Measurements from ENCODE around the gene ABLIM2. TPM values are rescaled to one million over a fixed set of nuclear protein-coding genes. Genes with fewer than 3 reads are reported as not detected.
A peak's percentile ranks its signal among the peaks of the same experiment; 100 is the strongest.

The ABLIM2 gene
- polyA plus RNA-seq, 3 donors, result 0.21 TPM; not detected in 2

GRCh38 chr4:8195841-8196458, 37.3 kb upstream of the ABLIM2 start:
- Mint-ChIP-seq H3K4me3 (peak overlapping the region in 1 of 2 donors; percentile 24), H3K9me3 (peaks cover 0 to 4% (median 0%) of the 10 kb centered on the region in 7 donors), H3K36me3 (peaks cover 0 to 4% of the 10 kb centered on the region in 2 donors), H3K27ac (peak overlapping the region in 4 of 7 donors; percentile 21 to 75 (median 38)), H3K4me1 (peaks cover 47% of the 10 kb centered on the region), H3K27me3 (ENCODE audit: low read depth in 3 of 3) (peaks cover 4 to 9% (median 6%) of the 10 kb centered on the region in 3 donors)
- no peak overlapping the region for H3K4me2 ChIP-seq (replicated peaks; ENCODE audit: extremely low read depth, low read length, poor library complexity, severe bottlenecking)
- intact Hi-C loops (cut with micrococcal nuclease), result loop anchor here in 1 of 2 donors (5.0 kb wide), 1 partner anchor 39 kb away; the partner anchor contains the start of gene ABLIM2
- H3K4me3 ChIP-seq (replicated peaks in 1 of 3; ENCODE audit: low read depth in 2 of 3, low read length in 3 of 3), result no peak overlapping the region
- H3K27me3 ChIP-seq (ENCODE audit: control insufficient read depth in 2 of 2, insufficient read depth in 2 of 2, low read length in 2 of 2), result no peaks in the 10 kb centered on the region
- H4K20me1 ChIP-seq (ENCODE audit: insufficient read depth, low read length), result peaks cover 7% of the 10 kb centered on the region
- peak in 2 of 3 donors; percentile 23 to 35 for DNase-seq
- TF ChIP-seq, protein P1, sequence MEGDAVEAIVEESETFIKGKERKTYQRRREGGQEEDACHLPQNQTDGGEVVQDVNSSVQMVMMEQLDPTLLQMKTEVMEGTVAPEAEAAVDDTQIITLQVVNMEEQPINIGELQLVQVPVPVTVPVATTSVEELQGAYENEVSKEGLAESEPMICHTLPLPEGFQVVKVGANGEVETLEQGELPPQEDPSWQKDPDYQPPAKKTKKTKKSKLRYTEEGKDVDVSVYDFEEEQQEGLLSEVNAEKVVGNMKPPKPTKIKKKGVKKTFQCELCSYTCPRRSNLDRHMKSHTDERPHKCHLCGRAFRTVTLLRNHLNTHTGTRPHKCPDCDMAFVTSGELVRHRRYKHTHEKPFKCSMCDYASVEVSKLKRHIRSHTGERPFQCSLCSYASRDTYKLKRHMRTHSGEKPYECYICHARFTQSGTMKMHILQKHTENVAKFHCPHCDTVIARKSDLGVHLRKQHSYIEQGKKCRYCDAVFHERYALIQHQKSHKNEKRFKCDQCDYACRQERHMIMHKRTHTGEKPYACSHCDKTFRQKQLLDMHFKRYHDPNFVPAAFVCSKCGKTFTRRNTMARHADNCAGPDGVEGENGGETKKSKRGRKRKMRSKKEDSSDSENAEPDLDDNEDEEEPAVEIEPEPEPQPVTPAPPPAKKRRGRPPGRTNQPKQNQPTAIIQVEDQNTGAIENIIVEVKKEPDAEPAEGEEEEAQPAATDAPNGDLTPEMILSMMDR (IDR thresholded peaks at IDR 0.05), result no peak
- H3K36me3 ChIP-seq (replicated peaks in 1 of 2; ENCODE audit: control insufficient read depth in 1 of 2, insufficient read depth in 2 of 2, low read length in 2 of 2), result no peaks in the 10 kb centered on the region
- H3K4me1 ChIP-seq (ENCODE audit: control insufficient read depth in 1 of 2, insufficient read depth in 2 of 2, low read length in 2 of 2), result peaks cover 53 to 70% of the 10 kb centered on the region in 2 donors
- H3K9me3 ChIP-seq (replicated peaks in 1 of 2; ENCODE audit: control insufficient read depth in 1 of 2, insufficient read depth in 1 of 2, low read length in 2 of 2), result no peaks in the 10 kb centered on the region
- peaks cover 18% of the 10 kb centered on the region for H3K79me2 ChIP-seq (ENCODE audit: insufficient read depth, low read length)
- no peak overlapping the region for H3K9ac ChIP-seq (ENCODE audit: insufficient read depth, low read length, poor library complexity, severe bottlenecking)
- H2AFZ ChIP-seq (ENCODE audit: insufficient read depth, low read depth, low read length, poor library complexity, severe bottlenecking), result no peak overlapping the region
- 89% methylated on average over 16 of the region's 20 CpGs for WGBS (ENCODE audit: insufficient coverage)
- H3K27ac ChIP-seq (ENCODE audit: low read depth in 1 of 2, low read length in 2 of 2), result no peak overlapping the region

GRCh38 chr4:8195431-8195830, 36.8 kb upstream of the ABLIM2 start:
- Mint-ChIP-seq H3K9me3 (peaks cover 0 to 4% (median 0%) of the 10 kb centered on the region in 7 donors), H3K27me3 (ENCODE audit: low read depth in 3 of 3) (peaks cover 4 to 9% (median 6%) of the 10 kb centered on the region in 3 donors), H3K4me3 (no peak overlapping the region), H3K4me1 (peaks cover 49% of the 10 kb centered on the region), H3K36me3 (peaks cover 0 to 4% of the 10 kb centered on the region in 2 donors), H3K27ac (peak overlapping the region in 2 of 7 donors; percentile 31 to 36)
- H2AFZ ChIP-seq (ENCODE audit: insufficient read depth, low read depth, low read length, poor library complexity, severe bottlenecking), result no peak overlapping the region
- H3K27me3 ChIP-seq (ENCODE audit: control insufficient read depth in 2 of 2, insufficient read depth in 2 of 2, low read length in 2 of 2), result no peaks in the 10 kb centered on the region
- H3K9me3 ChIP-seq (replicated peaks in 1 of 2; ENCODE audit: control insufficient read depth in 1 of 2, insufficient read depth in 1 of 2, low read length in 2 of 2), result no peaks in the 10 kb centered on the region
- H3K36me3 ChIP-seq (replicated peaks in 1 of 2; ENCODE audit: control insufficient read depth in 1 of 2, insufficient read depth in 2 of 2, low read length in 2 of 2), result no peaks in the 10 kb centered on the region
- intact Hi-C loops (cut with micrococcal nuclease), result loop anchor here in 1 of 2 donors (5.0 kb wide), 1 partner anchor 38 kb away; the partner anchor contains the start of gene ABLIM2
- no peak overlapping the region for H3K27ac ChIP-seq (ENCODE audit: low read depth in 1 of 2, low read length in 2 of 2)
- no peak overlapping the region for H3K4me2 ChIP-seq (replicated peaks; ENCODE audit: extremely low read depth, low read length, poor library complexity, severe bottlenecking)
- peaks cover 55 to 70% of the 10 kb centered on the region in 2 donors for H3K4me1 ChIP-seq (ENCODE audit: control insufficient read depth in 1 of 2, insufficient read depth in 2 of 2, low read length in 2 of 2)
- TF ChIP-seq, protein P1 (IDR thresholded peaks at IDR 0.05), result no peak
- peaks cover 13% of the 10 kb centered on the region for H3K79me2 ChIP-seq (ENCODE audit: insufficient read depth, low read length)
- no peak overlapping the region for H3K4me3 ChIP-seq (replicated peaks in 1 of 3; ENCODE audit: low read depth in 2 of 3, low read length in 3 of 3)
- DNase-seq, result no peak
- 65% methylated on average over 5 of the region's 7 CpGs for WGBS (ENCODE audit: insufficient coverage)
- H3K9ac ChIP-seq (ENCODE audit: insufficient read depth, low read length, poor library complexity, severe bottlenecking), result no peak overlapping the region
- H4K20me1 ChIP-seq (ENCODE audit: insufficient read depth, low read length), result peaks cover 4% of the 10 kb centered on the region
